ENCODE results near the gene WDR43.

The WDR43 gene

DNA sequence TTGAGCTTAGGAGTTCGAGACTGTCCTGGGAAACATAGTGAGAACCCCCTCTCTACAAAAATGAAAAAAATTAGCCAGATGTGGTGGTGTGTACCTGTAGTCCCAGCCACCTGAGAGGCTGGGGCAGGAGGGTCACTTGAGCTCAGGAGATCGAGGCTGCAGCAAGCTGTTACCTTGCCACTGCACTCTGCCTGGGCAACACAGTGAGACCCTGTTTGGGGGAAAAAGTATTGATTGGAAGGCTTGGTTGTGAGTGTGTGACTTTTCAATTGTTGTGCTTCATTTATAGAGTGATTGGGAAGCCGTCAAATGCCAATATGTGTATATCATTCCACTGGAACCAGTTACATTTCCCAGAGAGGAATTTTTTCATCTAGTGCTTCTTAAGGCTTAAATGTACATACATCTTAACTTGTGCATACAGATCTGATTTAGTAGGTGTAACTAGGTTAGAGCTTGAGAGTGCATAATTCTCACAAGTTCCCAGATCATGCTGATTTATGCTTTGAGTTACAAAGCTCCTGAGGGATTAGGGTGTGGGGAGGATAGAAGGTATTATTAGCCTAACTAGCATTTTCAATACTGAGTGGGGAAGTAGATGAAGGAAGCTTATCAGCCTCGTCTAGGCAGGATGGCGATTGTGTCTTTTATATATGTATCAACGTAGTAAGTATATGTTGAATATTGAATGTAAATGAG lies 15.3 kb downstream of the WDR43 start:
- DNase-seq (ENCODE audit: low spot score): no peak

DNA sequence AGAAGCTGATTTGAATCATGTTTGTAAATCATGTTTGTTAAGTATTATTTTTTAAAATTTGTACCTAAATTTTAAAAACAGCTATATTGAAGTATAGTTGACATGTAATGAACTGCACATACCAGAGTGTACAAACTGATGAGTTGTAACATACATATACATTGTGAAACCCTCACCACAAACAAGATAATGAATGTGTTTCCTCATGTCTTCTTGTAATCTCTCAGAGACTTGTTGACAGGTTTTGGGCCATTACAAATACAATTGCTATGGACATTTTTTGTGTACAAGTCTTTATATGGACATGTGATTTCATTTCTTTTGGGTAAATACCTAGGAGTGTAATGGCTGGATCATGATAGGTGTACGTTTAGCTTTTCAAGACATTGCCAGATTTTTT lies 21.5 kb downstream of the WDR43 start:
- no peak for DNase-seq (ENCODE audit: low spot score)

GRCh38 chr2:28926847-28927246 lies 32.4 kb downstream of the WDR43 start:
- DNase-seq (ENCODE audit: low spot score): no peak

GRCh38 chr2:28927469-28927868 lies 33.0 kb downstream of the WDR43 start:
- DNase-seq (ENCODE audit: low spot score): no peak

DNA sequence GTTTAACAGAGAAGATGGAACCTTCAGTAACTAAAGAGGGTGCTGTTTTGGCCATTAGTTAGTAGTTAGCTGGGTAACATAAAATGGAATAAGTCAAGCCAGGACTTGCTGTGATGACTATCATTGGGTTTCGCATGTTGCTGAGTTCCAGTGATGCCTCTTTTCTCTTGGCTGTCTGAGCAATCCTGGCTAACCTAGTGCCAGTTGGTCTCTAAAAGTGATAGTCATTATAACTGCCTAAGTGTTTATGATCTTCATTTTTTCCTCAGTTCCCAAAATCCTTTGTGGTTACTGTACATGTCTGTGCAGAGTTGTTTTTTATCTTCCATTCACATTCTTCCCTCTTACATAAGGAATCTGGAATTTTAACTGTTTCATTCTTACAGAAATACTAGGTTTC lies 33.4 kb downstream of the WDR43 start:
- no peak for DNase-seq (ENCODE audit: low spot score)

- no peak for DNase-seq (ENCODE audit: low spot score)
Measured at GRCh38 chr2:28929581-28929980, 35.1 kb downstream of the WDR43 start.

DNA sequence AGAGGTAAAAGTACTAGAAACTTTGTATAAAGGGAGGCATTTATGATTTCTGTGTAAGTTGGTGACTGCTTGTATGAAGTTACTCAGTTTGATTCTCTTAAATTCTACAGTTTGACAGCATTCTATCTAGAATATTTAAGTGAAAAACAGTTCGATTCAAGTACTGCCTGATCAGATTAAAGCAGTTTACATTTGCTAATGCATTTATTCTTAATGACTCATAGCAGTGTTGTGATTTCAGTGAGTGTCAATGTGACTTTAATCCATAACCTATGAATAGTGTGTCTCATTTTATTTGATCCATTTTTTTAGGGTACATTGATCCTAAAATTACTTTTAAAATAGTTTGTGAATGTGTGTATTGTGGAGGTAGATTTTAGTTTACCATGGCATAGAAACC lies 35.7 kb downstream of the WDR43 start:
- DNase-seq (ENCODE audit: low spot score): no peak

GRCh38 chr2:28934769-28935168 lies 40.3 kb downstream of the WDR43 start:
- no peak for DNase-seq (ENCODE audit: low spot score)

GRCh38 chr2:28941008-28941407 lies 46.5 kb downstream of the WDR43 start:
- DNase-seq (ENCODE audit: low spot score): no peak

GRCh38 chr2:28944535-28945248 lies 50.2 kb downstream of the WDR43 start:
- DNase-seq (ENCODE audit: low spot score): no peak

GRCh38 chr2:28948160-28948559 lies 53.7 kb downstream of the WDR43 start:
- DNase-seq (ENCODE audit: low spot score): no peak

DNA sequence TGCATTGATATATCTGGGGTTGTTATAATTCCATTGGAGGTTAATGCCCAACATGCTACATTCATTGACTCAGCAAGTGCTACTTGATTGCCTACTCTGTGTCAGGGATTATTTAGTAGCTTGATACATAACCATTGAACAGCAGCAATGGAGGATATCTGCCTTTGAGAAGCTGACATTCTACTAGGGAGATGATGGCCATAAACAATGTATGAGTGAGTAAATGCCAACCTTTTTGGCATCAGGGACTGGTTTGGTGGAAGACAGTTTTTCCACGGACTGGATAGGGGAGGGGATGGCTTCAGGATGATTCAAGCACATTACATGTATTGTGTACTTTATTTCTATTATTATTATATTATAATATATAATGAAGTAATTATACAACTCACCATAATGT lies 54.7 kb downstream of the WDR43 start:
- no peak for DNase-seq (ENCODE audit: low spot score)

GRCh38 chr2:28949617-28950305 lies 55.3 kb downstream of the WDR43 start:
- DNase-seq (ENCODE audit: low spot score): no peak

DNA sequence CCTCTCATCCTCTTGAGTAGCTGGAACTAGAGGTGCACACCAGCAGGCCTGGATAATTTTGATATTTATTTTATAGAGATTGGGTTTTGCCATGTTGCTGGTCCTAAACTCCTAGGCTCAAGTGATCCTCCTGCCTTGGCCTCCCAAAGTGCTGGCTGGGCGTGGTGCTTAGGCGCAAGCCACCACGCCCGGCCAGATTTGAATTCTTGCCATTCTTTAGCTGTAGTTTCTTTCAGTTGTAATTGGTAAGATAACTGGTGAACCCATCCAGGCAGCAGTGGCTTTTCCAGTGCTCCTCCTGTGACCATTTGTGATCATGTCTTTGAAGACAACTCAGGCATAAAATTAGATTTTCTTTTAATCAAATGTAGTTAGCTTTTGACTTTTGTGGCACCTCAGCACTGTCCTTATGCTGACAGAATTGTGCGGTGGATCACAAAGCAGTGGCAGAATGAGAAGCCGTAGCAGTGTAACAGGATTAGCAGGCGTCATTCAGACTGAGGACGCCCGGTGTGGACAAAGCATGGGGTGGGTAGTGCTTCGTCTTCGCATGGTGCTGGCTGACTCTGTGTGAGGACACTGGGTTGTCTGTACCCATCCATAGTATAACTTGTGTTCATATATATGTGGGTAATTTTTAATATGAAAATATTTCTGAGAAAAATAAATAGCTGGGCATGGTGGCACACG lies 56.6 kb downstream of the WDR43 start:
- no peak for DNase-seq (ENCODE audit: low spot score)

GRCh38 chr2:28951910-28952835 lies 57.7 kb downstream of the WDR43 start:
- DNase-seq (ENCODE audit: low spot score): no peak

- DNase-seq (ENCODE audit: low spot score): no peak
Measured at GRCh38 chr2:28952836-28953211, 58.4 kb downstream of the WDR43 start.

- DNase-seq (ENCODE audit: low spot score): no peak
Measured at GRCh38 chr2:28955467-28955866, 61.0 kb downstream of the WDR43 start.

- DNase-seq (ENCODE audit: low spot score): peak; percentile 47
Measured at GRCh38 chr2:28956415-28956826, 62.0 kb downstream of the WDR43 start.

GRCh38 chr2:28956890-28957289 lies 62.4 kb downstream of the WDR43 start:
- no peak for DNase-seq (ENCODE audit: low spot score)

DNA sequence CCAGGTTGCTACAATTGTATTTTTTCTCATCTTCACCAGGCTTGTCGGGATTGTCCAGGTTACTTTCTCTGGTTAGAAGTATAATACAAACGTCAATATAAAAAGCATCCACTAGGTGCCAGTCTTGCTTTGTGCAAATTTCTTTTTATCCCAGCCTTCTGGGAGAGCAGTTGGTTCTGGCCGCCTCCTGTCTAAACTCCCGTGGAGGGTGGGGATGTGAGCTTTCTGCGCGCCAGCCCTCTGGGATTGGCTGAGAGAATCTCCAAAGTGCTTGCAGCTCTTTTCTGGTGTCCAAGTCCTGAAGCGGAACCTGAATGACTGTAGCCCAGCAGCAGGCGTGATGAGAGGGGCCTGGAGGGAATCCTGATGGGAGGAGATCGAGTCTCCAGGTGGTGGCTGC lies 64.2 kb downstream of the WDR43 start:
- DNase-seq (ENCODE audit: low spot score): peak; percentile 84

DNA sequence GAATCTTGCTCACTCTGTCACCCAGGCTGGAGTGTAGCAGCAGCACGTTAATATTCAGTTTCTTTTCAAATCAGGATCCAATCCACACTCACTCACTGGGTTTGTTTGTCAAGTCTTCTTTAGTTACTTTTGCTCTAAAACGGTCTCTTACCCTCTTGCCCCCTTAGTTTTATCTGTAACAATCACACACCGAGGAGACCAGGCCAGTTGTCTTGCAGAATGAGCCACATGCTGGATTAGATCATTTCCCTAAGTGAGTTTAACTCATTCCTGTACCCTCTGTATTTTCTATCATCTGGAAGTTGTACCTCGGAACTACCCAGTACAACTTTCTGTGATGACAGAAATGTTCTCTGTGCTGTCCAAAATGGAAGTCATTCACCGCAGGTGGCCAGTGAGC lies 65.9 kb downstream of the WDR43 start:
- DNase-seq (ENCODE audit: low spot score): no peak

All from SK-N-DZ (cell line).